Activated naive CD8-positive, alpha-beta T cell treated with anti-CD3 and anti-CD28 coated beads for 36 hours (primary cell): ENCODE measurements around the gene BOD1L2. TPM values are rescaled to one million over a fixed set of nuclear protein-coding genes. Genes with fewer than 3 reads are reported as not detected.

Experiments
- DNase-seq: peaks from one replicate; pipeline ENCODE4 v3.0.0; 2021
- H3K27ac Mint-ChIP-seq: one replicate; pipeline ENCODE4 v1.8.0; 2022; ENCODE audit warnings: mild to moderate bottlenecking, moderate library complexity, mixed read lengths
- H3K27me3 Mint-ChIP-seq: one replicate; pipeline ENCODE4 v1.8.0; 2022; ENCODE audit warnings: mild to moderate bottlenecking, mixed read lengths
- H3K36me3 Mint-ChIP-seq: one replicate; pipeline ENCODE4 v1.8.0; 2021; ENCODE audit warnings: mild to moderate bottlenecking, mixed read lengths
- H3K4me1 Mint-ChIP-seq: one replicate; pipeline ENCODE4 v1.8.0; 2021; ENCODE audit warnings: mixed read lengths
- H3K4me3 Mint-ChIP-seq: one replicate; pipeline ENCODE4 v1.8.0; 2022; ENCODE audit warnings: mild to moderate bottlenecking, moderate library complexity, mixed read lengths
- H3K9me3 Mint-ChIP-seq: one replicate; pipeline ENCODE4 v1.8.0; 2022; ENCODE audit warnings: mixed read lengths
- total RNA-seq, 2 experiments: library from RNA; stranded (reverse); gene quantifications; one replicate each; pipeline ENCODE4 v1.2.3, GENCODE V29; 2021

Gene BOD1L2
- not detected for total RNA-seq

DNA sequence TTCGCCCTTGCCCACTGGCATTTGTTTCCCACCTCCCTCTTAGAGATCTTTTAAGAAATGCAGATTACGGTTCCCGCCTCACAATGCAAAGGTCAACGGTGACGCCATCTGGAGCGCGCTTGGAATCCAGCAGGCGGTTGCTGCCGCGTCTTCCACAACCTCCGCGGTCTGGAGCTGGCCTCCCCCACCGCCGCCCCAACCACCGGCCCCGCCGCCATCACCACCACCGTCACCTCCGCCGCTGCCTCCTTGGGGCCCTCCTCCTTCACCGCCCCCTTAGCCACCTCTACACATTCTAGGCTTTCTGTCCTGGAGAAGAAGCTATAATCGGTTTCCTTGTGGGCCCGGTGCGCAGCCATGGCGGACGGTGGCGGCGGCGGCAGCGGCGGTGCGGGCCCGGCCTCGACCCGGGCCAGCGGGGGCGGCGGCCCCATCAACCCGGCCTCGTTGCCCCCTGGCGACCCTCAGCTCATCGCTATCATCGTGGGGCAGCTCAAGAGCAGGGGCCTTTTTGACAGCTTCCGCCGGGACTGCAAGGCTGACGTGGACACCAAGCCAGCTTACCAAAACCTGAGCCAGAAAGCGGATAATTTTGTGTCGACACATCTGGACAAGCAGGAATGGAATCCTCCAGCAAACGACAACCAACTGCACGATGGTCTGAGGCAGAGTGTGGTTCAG lies at the start of gene BOD1L2:
BOD1L2 (plus strand) TSS at position 132 of the 681 bp plus-strand sequence; CDS start at position 358, 226 bp downstream.
- Mint-ChIP-seq H3K36me3 (no peaks in the 10 kb centered on the region), H3K27me3 (peaks cover 30% of the 10 kb centered on the region)
- DNase-seq = no peak

GRCh38 chr18:57107140-57107832 lies 39.6 kb upstream of the BOD1L2 start:
- Mint-ChIP-seq H3K9me3 (peaks cover 7% of the 10 kb centered on the region), H3K27me3 (peaks cover 9% of the 10 kb centered on the region), H3K4me1 (no peaks in the 10 kb centered on the region), H3K4me3 (no peak overlapping the region), H3K36me3 (no peaks in the 10 kb centered on the region), H3K27ac (no peak overlapping the region)
- DNase-seq = no peak

More for the DNA sequence above, at the start of gene BOD1L2:
- Mint-ChIP-seq H3K27ac (no peak within 1 kb of the TSS), H3K4me1 (peaks cover 3% of the 10 kb centered on the region), H3K4me3 (no peak within 1 kb of the TSS), H3K9me3 (no peaks in the 10 kb centered on the region)

DNA sequence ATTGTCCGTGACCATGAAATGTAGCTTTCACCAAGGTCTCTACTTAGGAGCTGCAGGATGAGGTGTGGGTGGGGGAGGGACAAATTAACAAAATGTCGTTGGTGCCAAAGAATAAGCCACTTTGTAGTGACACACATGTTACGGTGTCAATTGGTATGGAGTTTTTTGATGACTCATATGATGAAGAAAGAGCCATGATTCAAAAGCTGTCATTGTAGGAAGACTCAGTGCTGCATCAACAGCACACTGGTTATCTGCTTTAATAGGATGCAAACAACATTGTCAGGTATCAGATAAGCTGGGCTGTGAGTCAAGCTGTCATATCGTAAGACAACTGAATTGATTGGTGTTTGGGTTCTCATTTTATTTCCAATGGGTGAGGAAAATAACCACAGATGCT lies 36.6 kb upstream of the BOD1L2 start:
- H3K36me3 Mint-ChIP-seq = no peaks in the 10 kb centered on the region
- H3K27ac Mint-ChIP-seq = no peak overlapping the region
- no peak for DNase-seq
- peaks cover 2% of the 10 kb centered on the region for H3K9me3 Mint-ChIP-seq
- no peaks in the 10 kb centered on the region for H3K4me1 Mint-ChIP-seq
- no peak overlapping the region for H3K4me3 Mint-ChIP-seq
- H3K27me3 Mint-ChIP-seq = peaks cover 7% of the 10 kb centered on the region

- Mint-ChIP-seq H3K27me3 (peaks cover 7% of the 10 kb centered on the region), H3K4me3 (no peak overlapping the region), H3K9me3 (peaks cover 2% of the 10 kb centered on the region), H3K36me3 (no peaks in the 10 kb centered on the region), H3K4me1 (no peaks in the 10 kb centered on the region), H3K27ac (no peak overlapping the region)
- DNase-seq = no peak
Measured at GRCh38 chr18:57113799-57114420, 33.0 kb upstream of the BOD1L2 start.

- no peak overlapping the region for H3K27ac Mint-ChIP-seq
Measured at GRCh38 chr18:57116598-57117132, 30.2 kb upstream of the BOD1L2 start.

GRCh38 chr18:57121542-57122112 lies 25.3 kb upstream of the BOD1L2 start:
- Mint-ChIP-seq H3K36me3 (no peaks in the 10 kb centered on the region), H3K4me1 (peaks cover 2% of the 10 kb centered on the region), H3K27ac (no peak overlapping the region), H3K4me3 (no peak overlapping the region), H3K27me3 (peaks cover 42% of the 10 kb centered on the region), H3K9me3 (no peaks in the 10 kb centered on the region)
- DNase-seq = no peak

More at GRCh38 chr18:57116598-57117132, 30.2 kb upstream of the BOD1L2 start:
- Mint-ChIP-seq H3K4me3 (no peak overlapping the region), H3K27me3 (peaks cover 17% of the 10 kb centered on the region), H3K36me3 (no peaks in the 10 kb centered on the region), H3K4me1 (peaks cover 2% of the 10 kb centered on the region), H3K9me3 (peaks cover 1% of the 10 kb centered on the region)
- no peak for DNase-seq

DNA sequence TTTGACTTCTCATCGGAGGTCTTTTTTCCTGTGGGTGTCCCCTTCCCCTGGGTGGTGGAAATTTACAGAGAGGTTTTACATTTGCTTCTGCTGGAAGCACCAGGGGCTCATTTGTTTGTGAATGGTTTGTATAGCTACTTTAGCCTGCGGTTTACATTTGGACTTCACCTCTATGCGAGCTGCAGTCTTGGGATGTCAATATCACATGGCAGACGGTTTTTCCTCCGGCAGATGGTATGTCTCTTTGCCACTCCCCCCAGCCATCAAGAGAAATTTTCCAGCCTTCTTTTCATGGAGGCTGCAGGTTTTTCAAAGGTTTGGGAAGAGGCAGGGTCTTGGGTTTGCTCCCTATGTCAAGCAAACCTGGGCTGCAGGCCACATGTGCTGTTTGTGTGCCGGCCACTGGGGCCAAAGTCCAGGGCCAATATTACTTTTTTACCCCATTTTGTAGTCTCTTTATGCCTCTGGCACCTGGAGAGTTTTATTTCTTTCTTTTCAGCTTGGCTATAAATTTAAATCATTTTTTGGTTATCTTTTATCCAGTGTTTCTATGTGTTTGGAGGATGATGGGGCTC lies 23.9 kb upstream of the BOD1L2 start:
- Mint-ChIP-seq H3K4me1 (peaks cover 2% of the 10 kb centered on the region), H3K27me3 (peaks cover 39% of the 10 kb centered on the region), H3K9me3 (no peaks in the 10 kb centered on the region), H3K36me3 (no peaks in the 10 kb centered on the region), H3K27ac (no peak overlapping the region), H3K4me3 (no peak overlapping the region)
- DNase-seq = no peak

- H3K4me3 Mint-ChIP-seq = no peak overlapping the region
- no peaks in the 10 kb centered on the region for H3K36me3 Mint-ChIP-seq
- peaks cover 38% of the 10 kb centered on the region for H3K27me3 Mint-ChIP-seq
- H3K27ac Mint-ChIP-seq = no peak overlapping the region
- no peaks in the 10 kb centered on the region for H3K9me3 Mint-ChIP-seq
- DNase-seq = no peak
- H3K4me1 Mint-ChIP-seq = peaks cover 2% of the 10 kb centered on the region
Measured at GRCh38 chr18:57125627-57126026, 21.3 kb upstream of the BOD1L2 start.

DNA sequence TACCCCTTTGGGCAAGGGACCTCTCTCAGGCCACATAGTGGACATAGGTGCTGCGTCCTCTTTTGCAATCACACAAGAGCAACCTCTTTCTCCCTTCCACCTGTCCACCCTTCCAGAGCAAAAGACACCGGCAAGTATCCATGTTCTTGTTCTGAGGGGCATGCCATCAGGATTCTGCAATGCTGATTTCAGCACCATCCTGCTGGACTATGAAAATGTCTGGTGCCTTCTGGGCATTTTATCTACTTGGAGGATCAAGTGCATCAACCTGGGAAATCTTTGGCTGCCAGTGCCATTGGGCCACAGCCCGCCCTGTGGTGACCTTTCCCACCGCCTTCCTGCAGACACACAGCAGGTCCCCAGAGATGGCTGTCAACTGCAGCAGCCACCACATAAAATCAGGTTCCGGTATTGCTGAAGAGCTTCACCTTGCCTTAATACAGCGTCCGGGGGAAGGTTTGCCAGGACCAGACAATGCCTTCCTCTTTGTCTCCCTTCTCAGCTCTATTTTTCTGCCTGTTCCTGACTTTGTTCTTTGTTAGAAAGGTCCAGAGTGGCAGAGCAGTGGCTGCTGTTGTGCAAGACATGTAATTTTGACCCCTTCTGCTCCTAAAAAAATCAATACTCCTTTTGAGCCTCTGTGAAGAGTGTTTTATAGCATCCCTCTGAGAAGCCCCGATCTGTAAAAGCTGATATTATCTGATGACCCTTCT lies 18.5 kb upstream of the BOD1L2 start:
- Mint-ChIP-seq H3K4me1 (no peaks in the 10 kb centered on the region), H3K4me3 (no peak overlapping the region), H3K36me3 (no peaks in the 10 kb centered on the region), H3K27me3 (peaks cover 18% of the 10 kb centered on the region), H3K9me3 (no peaks in the 10 kb centered on the region), H3K27ac (no peak overlapping the region)
- no peak for DNase-seq

GRCh38 chr18:57131101-57131500 lies 15.8 kb upstream of the BOD1L2 start:
- Mint-ChIP-seq H3K27ac (no peak overlapping the region), H3K27me3 (peaks cover 9% of the 10 kb centered on the region), H3K4me3 (no peak overlapping the region), H3K4me1 (no peaks in the 10 kb centered on the region), H3K36me3 (no peaks in the 10 kb centered on the region), H3K9me3 (no peaks in the 10 kb centered on the region)
- no peak for DNase-seq

- H3K4me1 Mint-ChIP-seq = no peaks in the 10 kb centered on the region
- H3K27ac Mint-ChIP-seq = no peak overlapping the region
- DNase-seq = no peak
- H3K9me3 Mint-ChIP-seq = no peaks in the 10 kb centered on the region
- peaks cover 16% of the 10 kb centered on the region for H3K27me3 Mint-ChIP-seq
- H3K36me3 Mint-ChIP-seq = no peaks in the 10 kb centered on the region
- no peak overlapping the region for H3K4me3 Mint-ChIP-seq
Measured at GRCh38 chr18:57131782-57132181, 15.1 kb upstream of the BOD1L2 start.

DNA sequence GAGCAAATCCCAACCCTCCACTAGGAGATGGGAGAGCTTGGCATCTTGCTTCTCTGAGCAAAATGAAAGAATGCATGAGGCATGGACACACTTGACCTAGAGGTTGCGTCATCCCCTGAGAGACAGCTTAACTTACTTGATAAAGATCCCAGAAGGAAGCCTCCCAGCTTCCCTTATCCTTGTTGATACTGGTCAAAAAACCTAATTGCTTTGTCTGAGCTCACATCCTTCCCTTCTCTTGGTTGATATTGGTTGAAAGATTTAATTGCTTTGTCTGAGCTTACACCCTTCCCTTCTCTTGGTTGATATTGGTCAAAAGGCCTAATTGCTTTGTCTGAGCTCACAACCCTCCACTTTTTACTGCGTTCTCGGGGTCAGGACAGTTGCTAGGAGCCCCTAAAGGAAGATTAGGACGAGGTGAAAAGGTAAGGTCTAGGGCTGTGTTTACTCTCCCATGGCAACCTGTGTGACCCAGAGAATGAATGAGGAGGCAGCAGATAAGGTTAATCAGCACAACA lies 12.2 kb upstream of the BOD1L2 start:
- H3K4me1 Mint-ChIP-seq = no peaks in the 10 kb centered on the region
- no peaks in the 10 kb centered on the region for H3K36me3 Mint-ChIP-seq
- no peak for DNase-seq
- H3K4me3 Mint-ChIP-seq = no peak overlapping the region
- no peak overlapping the region for H3K27ac Mint-ChIP-seq
- no peaks in the 10 kb centered on the region for H3K9me3 Mint-ChIP-seq
- H3K27me3 Mint-ChIP-seq = peaks cover 12% of the 10 kb centered on the region

GRCh38 chr18:57135699-57136098 lies 11.2 kb upstream of the BOD1L2 start:
- H3K27ac Mint-ChIP-seq = no peak overlapping the region
- no peak for DNase-seq
- peaks cover 12% of the 10 kb centered on the region for H3K27me3 Mint-ChIP-seq
- H3K4me1 Mint-ChIP-seq = no peaks in the 10 kb centered on the region
- H3K9me3 Mint-ChIP-seq = no peaks in the 10 kb centered on the region
- H3K4me3 Mint-ChIP-seq = no peak overlapping the region
- H3K36me3 Mint-ChIP-seq = no peaks in the 10 kb centered on the region

DNA sequence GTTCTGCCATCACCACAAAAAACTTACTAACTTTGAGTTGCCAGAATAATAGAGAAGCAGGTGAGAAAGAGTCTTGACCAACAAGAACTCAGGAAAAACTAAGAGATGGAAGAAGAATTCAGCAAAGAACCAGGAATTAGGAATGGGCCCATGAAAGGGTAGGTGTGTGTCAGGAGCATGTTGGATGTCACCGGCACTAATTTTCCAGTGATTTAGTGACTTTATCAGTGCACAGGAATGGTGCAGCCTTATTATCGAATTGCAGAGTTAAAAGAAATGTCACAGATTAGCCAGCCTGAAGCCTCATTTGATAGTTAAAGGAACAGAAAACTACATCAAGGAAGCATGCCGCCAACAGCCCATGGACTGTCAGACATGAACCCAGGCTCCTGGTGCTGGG lies 9.0 kb upstream of the BOD1L2 start:
- no peak overlapping the region for H3K4me3 Mint-ChIP-seq
- DNase-seq = no peak
- H3K27me3 Mint-ChIP-seq = peaks cover 18% of the 10 kb centered on the region
- H3K27ac Mint-ChIP-seq = no peak overlapping the region
- H3K4me1 Mint-ChIP-seq = no peaks in the 10 kb centered on the region
- H3K36me3 Mint-ChIP-seq = no peaks in the 10 kb centered on the region
- H3K9me3 Mint-ChIP-seq = no peaks in the 10 kb centered on the region
